Measurements from ENCODE around the gene OR10A3. TPM values are rescaled to one million over a fixed set of nuclear protein-coding genes. Genes with fewer than 3 reads are reported as not detected.

OR10A3 gene
- total and polyA plus RNA-seq, 10 donors, result not detected

DNA sequence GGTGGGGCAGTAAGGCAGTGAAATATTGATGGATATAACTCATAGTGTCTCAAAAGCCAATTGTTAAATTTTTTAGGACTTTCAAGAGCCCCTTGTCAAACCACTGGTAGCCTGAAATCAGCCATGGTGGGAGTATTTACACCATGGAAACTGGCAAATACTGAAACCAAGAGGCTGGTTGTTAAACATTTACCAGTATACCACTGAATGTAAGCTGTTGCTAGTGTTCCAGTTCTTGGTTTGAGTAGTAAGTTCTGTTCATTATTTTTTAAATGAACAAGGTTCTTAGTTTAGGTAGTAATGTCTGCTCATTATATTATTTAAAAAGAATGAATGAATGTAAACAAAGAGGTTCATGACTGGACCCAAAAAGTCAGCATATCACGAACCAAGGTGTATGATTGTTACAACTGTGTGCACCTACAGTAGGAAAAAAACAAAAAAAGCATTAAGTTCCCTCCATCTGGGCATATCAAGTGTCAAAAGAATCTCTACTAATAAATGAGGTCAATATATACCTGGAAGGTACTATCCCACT lies 41.1 kb upstream of the OR10A3 start:
- Histone ChIP-seq H3K36me3 (no peaks in the 10 kb centered on the region), H3K4me1 (peaks cover 0 to 14% (median 9%) of the 10 kb centered on the region in 6 donors), H3K27me3 (replicated peaks in 1 of 7) (no peaks in the 10 kb centered on the region), H3K9me3 (no peaks in the 10 kb centered on the region), H3K27ac (no peak overlapping the region), H3K4me3 (no peak overlapping the region)
- intact Hi-C loops (cut with DNase I; ENCODE audit: low total_unique reads), result loop anchor here (10.0 kb wide), 1 partner anchor 888 kb away; no protein-coding TSS in a partner anchor
- 70 to 82% (median 74%) methylated on average over 1 of the region's 1 CpG for WGBS, 5 donors
- TF ChIP-seq, protein P1, sequence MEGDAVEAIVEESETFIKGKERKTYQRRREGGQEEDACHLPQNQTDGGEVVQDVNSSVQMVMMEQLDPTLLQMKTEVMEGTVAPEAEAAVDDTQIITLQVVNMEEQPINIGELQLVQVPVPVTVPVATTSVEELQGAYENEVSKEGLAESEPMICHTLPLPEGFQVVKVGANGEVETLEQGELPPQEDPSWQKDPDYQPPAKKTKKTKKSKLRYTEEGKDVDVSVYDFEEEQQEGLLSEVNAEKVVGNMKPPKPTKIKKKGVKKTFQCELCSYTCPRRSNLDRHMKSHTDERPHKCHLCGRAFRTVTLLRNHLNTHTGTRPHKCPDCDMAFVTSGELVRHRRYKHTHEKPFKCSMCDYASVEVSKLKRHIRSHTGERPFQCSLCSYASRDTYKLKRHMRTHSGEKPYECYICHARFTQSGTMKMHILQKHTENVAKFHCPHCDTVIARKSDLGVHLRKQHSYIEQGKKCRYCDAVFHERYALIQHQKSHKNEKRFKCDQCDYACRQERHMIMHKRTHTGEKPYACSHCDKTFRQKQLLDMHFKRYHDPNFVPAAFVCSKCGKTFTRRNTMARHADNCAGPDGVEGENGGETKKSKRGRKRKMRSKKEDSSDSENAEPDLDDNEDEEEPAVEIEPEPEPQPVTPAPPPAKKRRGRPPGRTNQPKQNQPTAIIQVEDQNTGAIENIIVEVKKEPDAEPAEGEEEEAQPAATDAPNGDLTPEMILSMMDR (IDR thresholded peaks at IDR 0.05 in 8 of 11, conservative IDR thresholded peaks at IDR 0.05 in 3 of 11), result no peak
- TF ChIP-seq POLR2AphosphoS5 (IDR thresholded peaks at IDR 0.05) (no peak), POLR2A (IDR thresholded peaks at IDR 0.05) (no peak)
- no peak for DNase-seq

GRCh38 chr11:7981619-7982157 lies 40.2 kb upstream of the OR10A3 start:
- H3K27ac ChIP-seq, result no peak overlapping the region
- 68 to 96% (median 86%) methylated on average over 1 of the region's 1 CpG for WGBS, 5 donors
- H3K27me3 ChIP-seq (replicated peaks in 1 of 7), result no peaks in the 10 kb centered on the region
- intact Hi-C loops (cut with DNase I; ENCODE audit: low total_unique reads), result loop anchor here (10.0 kb wide), 1 partner anchor 887 kb away; no protein-coding TSS in a partner anchor
- no peak overlapping the region for H3K4me3 ChIP-seq
- no peak for DNase-seq
- H3K9me3 ChIP-seq, result no peaks in the 10 kb centered on the region
- TF ChIP-seq POLR2AphosphoS5 (IDR thresholded peaks at IDR 0.05) (no peak), POLR2A (IDR thresholded peaks at IDR 0.05) (no peak)
- TF ChIP-seq, protein P1 (IDR thresholded peaks at IDR 0.05 in 8 of 11, conservative IDR thresholded peaks at IDR 0.05 in 3 of 11), result no peak
- no peaks in the 10 kb centered on the region for H3K36me3 ChIP-seq
- peaks cover 0 to 11% (median 7%) of the 10 kb centered on the region in 6 donors for H3K4me1 ChIP-seq

GRCh38 chr11:7977232-7977917 lies 35.9 kb upstream of the OR10A3 start:
- TF ChIP-seq, protein P1 (IDR thresholded peaks at IDR 0.05 in 8 of 11, conservative IDR thresholded peaks at IDR 0.05 in 3 of 11), result no peak
- TF ChIP-seq POLR2AphosphoS5 (IDR thresholded peaks at IDR 0.05) (no peak), POLR2A (IDR thresholded peaks at IDR 0.05) (no peak)
- 55 to 69% (median 61%) methylated on average over 5 of the region's 5 CpGs for WGBS, 5 donors
- no peak overlapping the region for H3K27ac ChIP-seq

GRCh38 chr11:7974668-7975067 lies 33.2 kb upstream of the OR10A3 start:
- Histone ChIP-seq H3K27ac (no peak overlapping the region), H3K4me3 (no peak overlapping the region), H3K9me3 (no peaks in the 10 kb centered on the region), H3K36me3 (no peaks in the 10 kb centered on the region), H3K4me1 (no peaks in the 10 kb centered on the region), H3K27me3 (replicated peaks in 1 of 7) (peaks cover 0 to 7% (median 0%) of the 10 kb centered on the region in 7 donors)
- intact Hi-C loops (cut with DNase I; ENCODE audit: low total_unique reads), result no loop called here
- no peak for TF ChIP-seq POLR2AphosphoS5 (IDR thresholded peaks at IDR 0.05)
- no peak for TF ChIP-seq POLR2A (IDR thresholded peaks at IDR 0.05)
- TF ChIP-seq, protein P1 (IDR thresholded peaks at IDR 0.05 in 8 of 11, conservative IDR thresholded peaks at IDR 0.05 in 3 of 11), result no peak
- no peak for DNase-seq
- WGBS, 5 donors, result 81 to 93% (median 91%) methylated on average over 2 of the region's 2 CpGs

More at GRCh38 chr11:7977232-7977917, 35.9 kb upstream of the OR10A3 start:
- Histone ChIP-seq H3K4me3 (no peak overlapping the region), H3K27me3 (replicated peaks in 1 of 7) (no peaks in the 10 kb centered on the region), H3K36me3 (no peaks in the 10 kb centered on the region), H3K4me1 (no peaks in the 10 kb centered on the region), H3K9me3 (no peaks in the 10 kb centered on the region)
- intact Hi-C loops (cut with DNase I; ENCODE audit: low total_unique reads), result no loop called here
- DNase-seq, result no peak
